Right lung (tissue), 5 donors: ENCODE measurements around the gene SPEM1. TPM values are rescaled to one million over a fixed set of nuclear protein-coding genes. Genes with fewer than 3 reads are reported as not detected.
A peak's percentile ranks its signal among the peaks of the same experiment; 100 is the strongest.

ENCODE experiments used
- DNase-seq, 2 donors: peaks; one replicate each; pipeline ENCODE4 v3.0.0-alpha.2; 2013
- polyA plus RNA-seq, 5 donors: library from polyadenylated mRNA; unstranded; fragments of 120-200 nt; gene quantifications; one replicate each; pipeline versions ENCODE4 v1.2.1 to v1.2.3, GENCODE V29; 2013; ENCODE audit warnings: inconsistent platforms in 1 of 5, low replicate concordance in 1 of 5; ENCODE audit not compliant: insufficient read length in 5 of 5, insufficient read depth in 1 of 5

Gene SPEM1
- polyA plus RNA-seq, 5 donors, result not detected

DNA sequence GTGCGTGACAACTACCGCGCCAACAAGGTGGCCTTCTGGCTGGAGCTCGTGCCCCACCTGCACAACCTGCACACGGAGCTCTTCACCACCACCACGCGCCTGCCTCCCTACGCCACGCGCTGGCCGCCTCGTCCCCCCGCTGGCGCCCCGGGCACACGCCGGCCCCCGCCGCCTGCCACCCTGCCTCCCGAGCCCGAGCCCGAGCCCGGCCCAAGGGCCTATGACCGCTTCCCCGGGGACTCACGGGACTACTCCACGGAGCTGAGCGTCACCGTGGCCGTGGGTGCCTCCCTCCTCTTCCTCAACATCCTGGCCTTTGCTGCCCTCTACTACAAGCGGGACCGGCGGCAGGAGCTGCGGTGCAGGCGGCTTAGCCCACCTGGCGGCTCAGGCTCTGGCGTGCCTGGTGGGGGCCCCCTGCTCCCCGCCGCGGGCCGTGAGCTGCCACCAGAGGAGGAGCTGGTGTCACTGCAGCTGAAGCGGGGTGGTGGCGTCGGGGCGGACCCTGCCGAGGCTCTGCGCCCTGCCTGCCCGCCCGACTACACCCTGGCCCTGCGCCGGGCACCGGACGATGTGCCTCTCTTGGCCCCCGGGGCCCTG lies 3.0 kb upstream of the SPEM1 start:
- DNase-seq, result no peak

DNA sequence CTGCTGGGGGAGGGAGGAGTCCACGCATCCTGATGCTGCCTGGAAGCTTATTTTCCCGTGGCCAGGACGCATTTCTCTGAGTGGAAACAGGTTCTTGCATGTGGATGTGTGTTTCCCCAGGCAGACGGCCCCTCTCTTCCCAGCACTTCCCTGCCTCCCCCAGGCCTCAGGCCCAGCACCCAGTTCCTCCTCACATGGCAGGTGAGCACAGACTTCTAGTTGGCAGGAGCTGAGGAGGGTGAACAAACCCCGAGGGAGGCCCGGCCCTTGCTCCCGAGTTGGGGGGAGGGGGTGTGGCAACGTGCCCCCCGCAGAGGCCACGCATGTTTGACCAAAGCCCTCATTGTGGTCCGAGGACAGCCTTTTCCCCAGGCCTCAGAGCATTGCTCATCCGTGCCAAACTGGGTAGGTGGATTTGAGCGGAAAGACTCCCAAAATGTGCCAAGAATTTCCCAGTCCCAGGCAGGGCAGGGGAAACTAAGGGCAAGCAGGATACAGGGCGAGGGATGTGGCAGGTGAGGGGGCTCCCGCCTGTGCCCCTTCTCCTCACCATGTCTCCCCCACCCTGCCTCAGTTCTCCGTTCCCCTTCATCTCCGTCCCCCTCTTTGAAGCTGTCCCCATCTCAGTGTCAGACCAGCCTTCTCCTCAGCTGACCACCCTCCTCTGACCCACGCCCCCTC lies 1.5 kb upstream of the SPEM1 start:
- no peak for DNase-seq

DNA sequence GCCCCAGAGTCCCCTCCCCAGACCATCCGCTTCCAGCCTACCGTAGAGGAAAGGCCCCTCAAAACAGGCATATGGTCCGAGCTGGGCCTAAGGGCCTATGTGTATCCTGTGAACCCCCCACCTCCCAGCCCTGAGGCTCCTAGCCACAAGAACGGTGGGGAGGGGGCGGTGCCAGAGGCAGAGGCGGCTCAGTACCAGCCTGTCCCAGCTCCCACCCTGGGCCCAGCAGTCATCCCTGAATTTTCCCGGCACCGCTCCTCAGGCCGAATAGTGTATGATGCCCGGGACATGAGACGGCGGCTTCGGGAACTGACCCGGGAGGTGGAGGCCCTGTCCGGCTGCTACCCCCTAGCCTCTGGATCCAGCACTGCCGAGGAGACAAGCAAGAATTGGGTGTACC lies 1.1 kb downstream of the SPEM1 start:
- DNase-seq, result no peak

DNA sequence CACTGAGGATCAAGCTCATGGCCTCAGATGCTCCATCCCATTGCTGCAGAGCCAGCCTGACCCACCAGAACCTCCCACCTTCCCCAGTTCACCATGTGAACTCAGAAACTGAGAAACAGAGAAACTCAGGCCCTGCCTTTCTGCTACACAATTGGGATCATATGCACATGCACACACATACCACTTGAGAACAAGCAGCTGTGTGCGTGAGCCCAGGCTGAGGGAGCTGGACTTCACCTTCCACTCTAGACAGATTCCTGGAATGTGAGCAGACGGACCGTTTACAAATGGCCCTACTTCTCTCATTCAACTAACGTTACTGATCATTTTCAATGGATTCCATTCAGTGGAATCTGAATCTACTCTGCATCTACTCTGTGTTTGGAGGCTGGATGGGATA lies 3.6 kb downstream of the SPEM1 start:
- no peak for DNase-seq

DNA sequence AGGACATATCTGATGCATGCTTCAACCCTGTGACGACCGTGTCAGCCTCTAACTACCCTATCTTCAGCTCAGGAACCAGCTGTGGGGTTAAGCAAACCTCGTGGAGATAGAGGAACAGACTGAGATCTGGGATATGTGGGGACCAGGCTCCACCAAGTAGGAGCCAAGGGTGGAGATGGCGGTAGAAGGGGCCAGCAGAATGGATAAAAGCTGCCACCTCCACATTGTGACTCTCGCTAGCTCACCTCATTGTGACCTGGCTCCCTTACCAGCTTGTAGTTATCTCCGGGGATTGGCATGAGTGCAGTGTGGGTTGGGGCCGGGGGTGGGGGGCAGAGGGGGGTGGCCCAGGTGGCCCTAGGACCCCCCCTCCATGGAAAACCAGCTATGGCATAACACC lies 5.2 kb downstream of the SPEM1 start, which contains the start of gene SPEM2:
Gene SPEM2, plus strand, starts transcription at position 301 of the 400 bp plus-strand sequence. Its CDS starts 73 bp downstream, at position 374.
- DNase-seq, result no peak

DNA sequence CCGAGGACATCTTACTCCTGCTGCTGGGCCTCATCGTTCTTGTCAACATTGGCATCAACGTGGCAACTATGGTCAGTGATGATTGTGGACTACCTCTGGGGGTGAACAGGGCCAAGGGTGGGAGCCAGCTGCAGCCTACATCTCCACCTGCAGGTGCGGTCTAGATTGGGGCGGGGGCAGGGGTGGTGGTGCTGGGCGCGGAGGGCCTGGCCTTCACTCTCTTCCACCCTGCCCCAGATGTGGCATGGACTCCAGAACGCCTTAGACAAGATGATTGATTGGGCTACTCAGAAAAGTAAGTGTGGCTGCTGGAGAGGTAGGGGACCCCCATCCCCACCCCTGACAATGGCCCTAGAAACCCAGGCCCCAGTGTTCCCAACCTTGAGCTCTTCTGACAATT lies 5.6 kb downstream of the SPEM1 start:
- no peak for DNase-seq

DNA sequence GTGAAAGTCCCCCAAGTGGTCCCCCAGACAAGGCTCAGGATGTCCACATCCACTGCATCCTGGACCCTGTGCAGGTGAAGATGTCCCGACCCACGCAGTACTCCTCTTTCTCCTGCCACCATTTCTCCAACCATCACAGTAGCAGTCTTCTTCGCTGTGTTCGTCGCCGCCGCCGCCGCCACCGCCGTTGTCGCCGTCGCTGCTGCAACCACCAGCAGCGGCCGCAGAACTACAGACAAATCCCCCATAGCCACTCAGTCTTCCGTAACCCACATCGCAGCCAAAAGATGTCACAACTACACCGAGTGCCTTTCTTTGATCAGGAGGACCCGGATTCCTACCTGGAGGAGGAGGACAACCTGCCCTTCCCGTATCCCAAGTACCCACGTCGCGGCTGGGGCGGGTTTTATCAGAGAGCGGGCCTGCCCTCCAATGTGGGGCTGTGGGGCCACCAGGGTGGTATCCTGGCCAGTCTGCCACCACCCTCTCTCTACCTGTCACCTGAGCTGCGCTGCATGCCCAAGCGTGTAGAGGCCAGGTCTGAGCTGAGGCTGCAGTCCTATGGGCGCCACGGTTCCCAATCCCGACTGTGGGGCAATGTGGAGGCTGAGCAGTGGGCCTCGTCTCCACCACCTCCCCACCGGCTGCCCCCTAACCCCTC lies 6.2 kb downstream of the SPEM1 start:
- DNase-seq, result no peak

DNA sequence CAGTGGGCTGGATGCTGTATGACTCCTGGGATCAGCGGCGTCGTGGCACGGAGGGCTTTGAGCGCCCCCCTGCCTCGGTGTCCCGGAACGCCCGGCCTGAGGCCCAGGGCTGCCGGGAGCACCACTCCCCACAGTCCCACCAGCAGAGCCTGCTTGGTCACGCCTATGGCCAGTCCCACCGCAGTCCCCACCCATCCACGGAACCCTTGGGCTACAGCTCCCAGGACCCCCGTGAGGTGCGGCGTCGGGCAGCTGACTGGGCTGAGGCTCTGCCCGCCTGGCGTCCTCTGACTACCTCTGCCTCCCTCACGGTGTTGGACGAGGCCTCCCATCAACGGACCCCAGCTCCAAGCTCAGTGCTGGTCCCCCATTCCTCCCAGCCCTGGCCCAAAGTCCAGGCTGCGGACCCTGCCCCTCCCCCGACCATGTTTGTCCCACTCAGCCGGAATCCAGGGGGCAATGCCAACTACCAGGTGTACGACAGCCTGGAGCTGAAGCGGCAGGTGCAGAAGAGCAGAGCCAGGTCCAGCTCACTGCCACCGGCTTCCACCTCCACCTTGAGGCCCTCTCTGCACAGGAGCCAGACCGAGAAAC lies 6.9 kb downstream of the SPEM1 start:
- DNase-seq, result no peak

DNA sequence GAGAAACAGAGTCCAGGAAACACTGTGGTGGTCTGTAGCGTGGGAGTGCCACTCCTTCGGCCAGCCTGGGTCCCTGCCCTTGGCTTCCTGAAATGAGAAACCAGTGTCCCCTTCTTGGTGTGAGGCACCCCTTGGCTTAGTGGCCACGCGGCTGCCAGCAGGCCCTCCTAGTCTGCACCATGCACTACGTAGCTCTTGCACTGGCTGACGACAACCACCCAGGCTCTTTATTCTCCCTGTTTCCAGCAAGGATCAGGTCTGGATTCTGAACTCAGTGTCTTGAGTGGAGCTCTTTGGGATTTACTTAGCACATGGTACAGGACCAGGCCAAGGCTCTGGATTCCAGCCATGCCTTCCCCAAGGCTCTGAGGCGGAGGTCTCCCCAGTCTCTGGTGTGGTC lies 7.4 kb downstream of the SPEM1 start:
- DNase-seq, result no peak

DNA sequence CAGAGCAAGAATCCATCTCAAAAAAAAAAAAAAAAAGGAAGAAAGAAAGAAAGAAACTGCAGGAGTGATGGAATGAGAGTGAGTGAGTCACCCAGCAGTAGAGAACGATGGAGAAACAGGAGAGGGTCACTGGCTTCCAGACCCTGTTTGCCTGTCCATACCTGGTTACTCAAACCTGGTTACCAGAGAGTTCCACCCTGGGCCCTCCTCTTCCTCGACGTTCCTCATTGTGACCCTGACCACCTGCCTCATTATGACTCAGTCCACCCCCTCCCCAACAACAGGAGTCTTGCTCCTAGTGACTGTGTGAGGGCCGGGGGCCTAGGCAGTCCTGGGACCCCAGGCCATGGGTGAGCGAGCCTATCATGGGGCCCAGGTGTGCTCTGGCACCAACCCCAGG lies 8.4 kb downstream of the SPEM1 start, which contains the start of gene SPEM3:
Gene SPEM3, plus strand, starts transcription at position 301 of the 400 bp plus-strand sequence. Its CDS starts 46 bp downstream, at position 347.
- DNase-seq, result no peak

DNA sequence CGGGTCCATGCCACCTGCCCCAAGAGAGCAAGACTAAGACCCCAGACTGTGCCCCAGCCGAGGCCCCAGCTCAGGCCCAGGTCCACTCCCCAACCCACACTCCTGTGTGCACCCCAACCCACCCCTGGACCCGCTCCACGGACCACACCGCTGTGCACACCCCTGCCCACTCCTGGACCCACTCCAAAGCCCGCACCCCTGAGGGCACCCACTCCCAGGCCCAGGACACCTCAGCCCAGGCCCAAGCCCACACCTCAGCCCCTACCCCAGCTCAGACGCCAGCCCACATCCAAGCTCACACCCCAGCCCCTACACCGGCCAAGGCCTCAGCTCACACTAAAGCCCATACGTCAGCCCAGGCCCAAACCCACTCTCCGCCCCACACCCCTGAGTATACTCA lies 9.6 kb downstream of the SPEM1 start:
- no peak for DNase-seq

DNA sequence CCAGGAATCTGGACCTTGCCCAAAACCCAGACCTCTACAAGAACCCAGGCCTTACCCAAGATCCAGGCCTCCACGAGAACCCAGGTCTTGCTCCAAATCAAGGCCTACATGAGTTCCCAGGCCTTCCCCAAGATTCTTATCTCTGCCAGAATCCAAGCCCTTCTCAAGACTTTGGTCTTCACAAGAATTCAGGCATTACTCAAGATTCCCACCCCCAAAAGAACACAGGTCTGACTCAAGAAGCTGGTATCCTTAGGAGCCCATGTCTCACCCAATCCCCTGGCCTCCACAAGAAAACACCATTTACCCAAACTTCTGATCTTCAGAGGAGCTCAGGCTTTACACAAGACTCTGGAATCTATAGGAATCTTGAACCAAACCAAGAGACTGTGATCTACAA lies 11.1 kb downstream of the SPEM1 start:
- no peak for DNase-seq

DNA sequence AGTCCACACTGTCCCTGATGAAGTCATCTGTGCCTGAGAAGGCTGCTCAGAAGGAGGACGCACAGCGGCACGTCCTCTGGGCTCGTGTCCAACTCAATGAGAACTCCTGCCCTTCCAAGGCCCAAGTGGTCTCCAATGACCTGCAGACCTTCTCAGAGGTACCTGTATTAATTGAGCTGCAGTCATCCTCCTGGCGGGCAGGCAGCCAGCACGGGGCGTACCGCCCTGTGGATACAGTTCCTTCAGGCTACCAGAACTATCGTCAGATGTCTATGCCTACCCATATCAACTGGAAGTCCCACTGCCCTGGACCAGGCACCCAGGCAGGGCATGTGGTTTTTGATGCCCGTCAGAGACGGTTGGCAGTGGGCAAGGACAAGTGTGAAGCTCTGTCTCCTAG lies 12.2 kb downstream of the SPEM1 start:
- no peak for DNase-seq

DNA sequence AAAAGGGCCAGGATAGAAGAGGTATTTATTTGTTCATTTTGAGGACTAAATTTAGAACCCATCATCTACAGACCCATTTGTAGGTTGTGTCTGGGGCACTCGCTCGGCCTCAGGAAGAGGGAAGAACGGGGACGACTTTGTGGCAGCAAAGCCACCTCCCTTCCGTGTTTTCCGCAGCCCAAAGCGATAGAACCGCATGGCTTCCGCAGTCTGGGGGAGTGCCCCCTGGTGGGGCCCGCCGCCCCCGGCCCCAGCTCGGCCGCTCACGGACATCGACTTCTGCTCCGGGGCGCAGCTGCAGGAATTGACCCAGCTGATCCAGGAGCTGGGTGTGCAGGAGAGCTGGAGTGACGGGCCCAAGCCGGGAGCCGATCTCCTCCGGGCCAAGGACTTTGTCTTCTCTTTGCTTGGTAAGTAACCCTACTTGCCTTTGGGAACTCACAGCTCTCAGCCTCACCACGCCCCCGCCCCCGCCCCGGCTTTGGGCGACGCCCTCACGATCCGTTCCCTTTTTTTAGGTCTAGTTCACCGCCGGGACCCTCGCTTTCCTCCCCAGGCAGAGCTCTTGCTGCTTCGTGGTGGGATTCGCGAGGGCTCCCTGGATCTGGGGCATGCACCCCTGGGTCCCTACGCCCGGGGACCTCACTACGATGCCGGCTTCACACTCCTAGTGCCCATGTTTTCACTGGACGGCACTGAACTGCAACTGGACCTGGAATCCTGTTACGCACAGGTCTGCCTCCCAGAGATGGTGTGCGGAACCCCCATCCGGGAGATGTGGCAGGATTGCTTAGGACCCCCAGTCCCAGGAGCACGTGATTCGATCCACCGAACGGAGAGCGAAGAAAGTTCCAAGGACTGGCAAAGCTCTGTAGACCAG lies 15.8 kb downstream of the SPEM1 start:
- peak in 1 of 2 donors; percentile 18 for DNase-seq

DNA sequence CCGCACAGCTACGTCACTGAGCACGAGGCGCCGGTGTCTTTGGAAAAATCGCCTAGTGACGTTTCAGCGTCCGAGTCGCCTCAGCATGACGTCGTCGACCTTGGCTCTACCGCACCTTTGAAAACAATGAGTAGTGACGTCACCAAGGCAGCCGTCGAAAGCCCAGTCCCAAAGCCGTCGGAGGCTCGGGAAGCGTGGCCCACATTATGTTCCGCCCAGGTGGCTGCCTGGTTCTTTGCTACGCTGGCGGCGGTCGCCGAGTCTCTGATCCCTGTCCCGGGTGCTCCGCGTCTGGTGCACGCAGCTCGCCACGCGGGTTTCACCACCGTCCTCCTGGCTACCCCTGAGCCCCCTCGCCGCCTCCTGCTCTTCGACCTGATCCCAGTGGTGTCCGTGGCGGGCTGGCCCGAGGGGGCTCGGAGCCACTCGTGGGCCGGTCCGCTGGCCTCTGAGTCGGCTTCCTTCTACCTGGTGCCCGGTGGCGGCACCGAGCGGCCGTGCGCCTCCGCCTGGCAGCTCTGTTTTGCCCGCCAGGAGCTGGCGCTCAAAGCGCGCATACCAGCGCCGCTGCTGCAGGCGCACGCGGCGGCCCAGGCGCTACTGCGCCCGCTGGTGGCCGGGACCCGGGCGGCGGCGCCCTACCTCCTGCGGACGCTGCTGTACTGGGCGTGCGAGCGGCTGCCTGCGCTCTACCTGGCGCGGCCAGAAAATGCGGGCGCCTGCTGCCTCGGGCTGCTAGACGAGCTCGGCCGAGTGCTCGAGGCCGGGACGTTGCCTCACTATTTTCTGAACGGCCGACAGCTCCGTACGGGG lies 16.6 kb downstream of the SPEM1 start:
- DNase-seq, result peak; percentile 79 to 81

DNA sequence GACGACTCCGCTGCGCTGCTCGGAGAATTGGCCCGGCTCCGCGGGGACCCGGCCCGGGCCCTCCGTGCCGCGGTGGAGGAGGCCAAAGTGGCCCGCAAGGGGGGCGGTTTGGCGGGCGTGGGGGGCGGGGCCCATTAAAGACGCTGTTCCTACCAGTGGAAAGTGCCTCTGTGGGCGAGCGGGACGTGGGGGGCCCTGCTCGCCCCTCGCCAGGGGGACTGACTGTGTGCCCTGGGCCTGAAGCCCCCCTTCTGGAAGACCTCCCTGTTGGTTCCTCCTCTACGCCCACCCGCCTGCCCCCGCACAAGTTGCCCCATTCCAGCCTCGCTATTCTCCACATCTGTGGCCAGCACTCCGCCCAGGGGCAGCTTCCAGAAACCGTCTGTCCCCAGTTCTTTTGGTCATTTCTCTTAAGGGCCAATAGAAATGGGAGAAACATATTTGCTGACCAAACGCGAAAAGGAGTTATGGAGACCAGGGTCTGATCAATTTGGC lies 17.3 kb downstream of the SPEM1 start:
- no peak for DNase-seq

DNA sequence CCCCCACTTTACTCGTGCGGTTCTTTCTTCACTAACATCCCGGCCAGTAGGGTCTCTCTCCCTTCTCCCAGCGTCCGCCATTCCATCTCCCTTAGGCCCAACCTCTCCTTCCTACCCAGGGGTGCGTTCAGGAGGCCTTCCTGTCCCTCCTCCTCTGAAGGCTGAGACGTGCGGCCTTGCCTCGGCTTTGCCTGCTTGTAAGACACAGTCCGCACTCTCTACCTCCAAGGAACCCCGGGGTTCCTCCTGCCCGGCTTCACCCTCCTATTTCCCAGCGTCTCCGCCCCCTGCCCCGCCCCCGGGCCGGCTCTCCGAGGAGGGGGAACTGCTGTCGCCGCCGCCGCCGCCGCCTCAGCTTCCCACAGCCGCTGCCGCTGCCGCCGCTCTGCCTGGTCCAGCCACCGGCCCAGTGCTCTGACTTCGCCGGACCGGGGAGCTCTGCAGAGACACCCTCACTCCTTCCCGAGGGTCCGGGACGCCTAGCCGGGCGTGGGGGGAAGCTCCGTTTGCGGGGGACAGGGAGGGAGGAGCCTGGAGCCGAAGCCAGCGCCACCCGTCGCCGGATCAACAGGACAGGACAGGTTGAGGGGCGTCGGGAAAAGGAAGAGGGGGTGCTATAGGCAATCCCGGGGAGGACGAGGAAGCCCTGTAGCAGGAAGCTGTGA lies 18.0 kb downstream of the SPEM1 start:
- peak in 1 of 2 donors; percentile 25 for DNase-seq

DNA sequence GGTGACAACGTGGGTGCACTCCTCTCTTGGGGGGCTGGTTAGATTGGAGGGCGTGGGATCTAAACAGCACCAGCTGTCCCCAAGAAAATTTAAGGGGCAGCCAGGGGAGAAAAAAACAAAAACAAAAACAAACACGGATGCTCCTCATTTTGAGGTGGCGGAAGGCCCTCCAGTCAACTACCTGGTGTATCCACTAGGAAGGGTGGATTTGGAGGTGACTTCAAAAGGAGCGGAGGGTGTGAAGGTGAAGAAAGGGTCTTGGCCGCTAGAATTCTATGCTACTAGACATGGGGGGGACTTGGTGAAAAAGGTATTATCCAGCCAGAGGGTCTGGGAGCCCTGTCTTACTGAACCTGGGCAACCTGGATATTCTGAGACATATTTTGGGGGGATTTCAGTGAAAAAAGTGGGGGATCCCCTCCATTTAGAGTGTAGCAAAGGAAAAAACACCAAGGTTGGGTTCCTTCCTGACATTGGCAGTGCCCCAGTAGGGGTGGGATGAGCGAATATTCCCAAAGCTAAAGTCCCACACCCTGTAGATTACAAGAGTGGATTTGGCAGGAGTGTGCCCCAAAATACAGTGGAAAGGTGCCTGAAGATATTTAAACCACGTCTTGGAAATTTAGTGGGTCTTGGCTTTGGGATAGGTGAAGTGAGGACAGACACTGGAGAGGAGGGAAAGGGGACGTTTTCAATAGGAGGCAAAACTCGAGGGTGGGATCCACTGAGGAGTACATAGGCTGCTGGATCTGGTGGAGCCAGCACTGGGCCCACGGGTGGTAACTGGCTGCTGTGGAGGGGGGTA lies 18.7 kb downstream of the SPEM1 start:
- no peak for DNase-seq

DNA sequence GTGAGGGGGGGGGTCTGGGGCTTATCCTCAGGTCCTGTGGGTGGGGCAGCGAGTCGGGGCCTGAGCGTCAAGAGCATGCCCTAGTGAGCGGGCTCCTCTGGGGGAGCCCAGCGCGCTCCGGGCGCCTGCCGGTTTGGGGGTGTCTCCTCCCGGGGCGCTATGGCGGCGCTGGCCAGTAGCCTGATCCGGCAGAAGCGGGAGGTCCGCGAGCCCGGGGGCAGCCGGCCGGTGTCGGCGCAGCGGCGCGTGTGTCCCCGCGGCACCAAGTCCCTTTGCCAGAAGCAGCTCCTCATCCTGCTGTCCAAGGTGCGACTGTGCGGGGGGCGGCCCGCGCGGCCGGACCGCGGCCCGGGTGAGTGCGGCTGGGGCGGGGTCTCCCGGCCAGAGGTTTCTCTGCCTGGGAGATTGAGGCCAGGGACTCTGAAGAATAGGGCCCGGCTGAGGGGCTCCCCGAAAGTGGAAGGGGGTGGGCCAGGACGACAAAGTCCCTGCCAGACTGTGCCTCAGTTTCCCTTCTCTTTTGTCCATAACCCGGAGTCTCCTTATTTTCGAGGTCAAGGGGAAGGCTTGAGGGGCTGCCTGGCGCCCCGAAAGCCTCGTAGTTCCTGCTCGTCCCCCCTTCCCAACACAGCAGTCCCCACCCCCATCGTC lies 19.5 kb downstream of the SPEM1 start, which contains the start of gene FGF11:
Gene FGF11, plus strand, starts transcription at position 51 of the 651 bp plus-strand sequence. Its CDS starts 109 bp downstream, at position 160.
- DNase-seq, result no peak
